Smooth muscle cell (in vitro differentiated cells): ENCODE data around the gene AFMID. TPM values are rescaled to one million over a fixed set of nuclear protein-coding genes. Genes with fewer than 3 reads are reported as not detected.

Source experiments
- DNase-seq: peaks from one replicate; lab custom pipeline; 2025; ENCODE audit not compliant: unreplicated experiment; lab: John Stamatoyannopoulos, UW
- H2AFZ ChIP-seq: fragments of 200-600 bp; sonication (generic); 2 replicates; pipeline ENCODE4 v1.6.0; 2016; ENCODE audit warnings: antibody characterized with exemption, low read depth, mild to moderate bottlenecking
- H3F3A ChIP-seq: fragments of 200-600 bp; sonication (generic); 2 replicates; pipeline ENCODE4 v1.6.0; 2017; ENCODE audit warnings: antibody characterized with exemption, low read depth
- H3K27ac ChIP-seq: fragments of 200-600 bp; sonication (generic); 2 replicates; pipeline ENCODE4 v1.5.1; 2016; ENCODE audit warnings: low read depth, mild to moderate bottlenecking
- H3K27me3 ChIP-seq: fragments of 200-600 bp; sonication (generic); 2 replicates; pipeline ENCODE4 v1.6.1; 2016; ENCODE audit warnings: low read depth, mild to moderate bottlenecking
- H3K36me3 ChIP-seq: fragments of 200-600 bp; sonication (generic); 2 replicates; pipeline ENCODE4 v1.5.1; 2016; ENCODE audit warnings: low read depth
- H3K4me1 ChIP-seq: fragments of 200-600 bp; sonication (generic); 2 replicates; pipeline ENCODE4 v1.5.1; 2016; ENCODE audit warnings: low read depth
- H3K4me2 ChIP-seq: fragments of 200-600 bp; sonication (generic); 2 replicates; pipeline ENCODE4 v1.6.0; 2016; ENCODE audit warnings: mild to moderate bottlenecking
- H3K4me3 ChIP-seq: fragments of 200-600 bp; sonication (generic); 2 replicates; pipeline ENCODE4 v1.5.1; 2016; ENCODE audit warnings: mild to moderate bottlenecking
- H3K79me2 ChIP-seq: fragments of 200-600 bp; sonication (generic); 2 replicates; pipeline ENCODE4 v1.6.0; 2016; ENCODE audit warnings: low read depth, mild to moderate bottlenecking
- H3K9ac ChIP-seq: fragments of 200-600 bp; sonication (generic); 2 replicates; pipeline ENCODE4 v1.6.0; 2016; ENCODE audit warnings: low read depth
- H3K9me3 ChIP-seq: fragments of 200-600 bp; sonication (generic); replicated peaks from 2 replicates; pipeline ENCODE4 v1.5.1; 2016; ENCODE audit warnings: low read depth
- H4K20me1 ChIP-seq: fragments of 200-600 bp; sonication (generic); 2 replicates; pipeline ENCODE4 v1.6.0; 2016; ENCODE audit warnings: low read depth
- WGBS: methylation state at CpG from one replicate; pipeline ENCODE4 v1.1.7; 2016; ENCODE audit warnings: low lambda C conversion rate; 5-methylcytosine and 5-hydroxymethylcytosine counted together
- polyA plus RNA-seq: library from polyadenylated mRNA; unstranded; fragments of >200 nt; fragmentation: Nextera tagmentation; extraction: Ambion mirVana; gene quantifications from 2 replicates; pipeline ENCODE4 v1.2.1, GENCODE V29; 2016
- total RNA-seq: library from RNA; depleted of rRNA; stranded (reverse); fragments of >200 nt; gene quantifications from 2 replicates; pipeline ENCODE4 v1.2.3, GENCODE V29; 2014
- TF ChIP-seq, protein P1 (sequence below): fragments of 200-600 bp; sonication (generic); IDR thresholded peaks from 2 replicates; pipeline ENCODE4 v1.5.1; 2017; ENCODE audit warnings: borderline replicate concordance, mild to moderate bottlenecking, antibody characterized with exemption; ENCODE audit not compliant: insufficient read depth, poor library complexity, severe bottlenecking

AFMID gene
- total and polyA plus RNA-seq, 2 experiments from 2014 or later, result 10.0 to 64.9 TPM

DNA sequence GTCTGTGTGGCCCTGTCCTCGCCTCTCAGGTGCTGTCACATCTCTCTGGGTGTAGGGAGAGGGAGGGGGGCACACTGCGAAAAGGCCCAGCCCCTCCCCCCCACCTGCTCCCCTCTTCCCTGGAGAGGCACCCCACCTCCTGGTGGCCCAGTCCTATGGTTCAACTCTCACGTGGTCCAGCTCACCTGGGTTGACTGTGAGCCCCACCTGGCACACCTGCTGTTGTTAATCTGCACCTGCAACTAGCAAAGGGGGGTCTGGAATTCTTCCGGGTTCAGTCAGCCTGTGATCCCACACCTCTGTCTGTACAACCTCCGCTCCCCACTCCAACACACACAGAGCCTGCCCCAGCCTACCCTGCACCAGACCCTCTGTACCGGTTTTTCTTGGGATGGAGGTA is 20.7 kb upstream of the AFMID start:
- Histone ChIP-seq H3K36me3 (no peaks in the 10 kb centered on the region), H3K9ac (no peak overlapping the region), H3K27me3 (no peaks in the 10 kb centered on the region), H3K79me2 (no peaks in the 10 kb centered on the region), H2AFZ (no peak overlapping the region), H3F3A (no peaks in the 10 kb centered on the region), H4K20me1 (peaks cover 18% of the 10 kb centered on the region), H3K4me2 (no peak overlapping the region), H3K4me3 (no peak overlapping the region), H3K9me3 (no peaks in the 10 kb centered on the region), H3K27ac (no peak overlapping the region), H3K4me1 (no peaks in the 10 kb centered on the region)
- no peak for DNase-seq
- TF ChIP-seq, protein P1, sequence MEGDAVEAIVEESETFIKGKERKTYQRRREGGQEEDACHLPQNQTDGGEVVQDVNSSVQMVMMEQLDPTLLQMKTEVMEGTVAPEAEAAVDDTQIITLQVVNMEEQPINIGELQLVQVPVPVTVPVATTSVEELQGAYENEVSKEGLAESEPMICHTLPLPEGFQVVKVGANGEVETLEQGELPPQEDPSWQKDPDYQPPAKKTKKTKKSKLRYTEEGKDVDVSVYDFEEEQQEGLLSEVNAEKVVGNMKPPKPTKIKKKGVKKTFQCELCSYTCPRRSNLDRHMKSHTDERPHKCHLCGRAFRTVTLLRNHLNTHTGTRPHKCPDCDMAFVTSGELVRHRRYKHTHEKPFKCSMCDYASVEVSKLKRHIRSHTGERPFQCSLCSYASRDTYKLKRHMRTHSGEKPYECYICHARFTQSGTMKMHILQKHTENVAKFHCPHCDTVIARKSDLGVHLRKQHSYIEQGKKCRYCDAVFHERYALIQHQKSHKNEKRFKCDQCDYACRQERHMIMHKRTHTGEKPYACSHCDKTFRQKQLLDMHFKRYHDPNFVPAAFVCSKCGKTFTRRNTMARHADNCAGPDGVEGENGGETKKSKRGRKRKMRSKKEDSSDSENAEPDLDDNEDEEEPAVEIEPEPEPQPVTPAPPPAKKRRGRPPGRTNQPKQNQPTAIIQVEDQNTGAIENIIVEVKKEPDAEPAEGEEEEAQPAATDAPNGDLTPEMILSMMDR, result no peak
- WGBS, result 74% methylated on average over 5 of the region's 6 CpGs

DNA sequence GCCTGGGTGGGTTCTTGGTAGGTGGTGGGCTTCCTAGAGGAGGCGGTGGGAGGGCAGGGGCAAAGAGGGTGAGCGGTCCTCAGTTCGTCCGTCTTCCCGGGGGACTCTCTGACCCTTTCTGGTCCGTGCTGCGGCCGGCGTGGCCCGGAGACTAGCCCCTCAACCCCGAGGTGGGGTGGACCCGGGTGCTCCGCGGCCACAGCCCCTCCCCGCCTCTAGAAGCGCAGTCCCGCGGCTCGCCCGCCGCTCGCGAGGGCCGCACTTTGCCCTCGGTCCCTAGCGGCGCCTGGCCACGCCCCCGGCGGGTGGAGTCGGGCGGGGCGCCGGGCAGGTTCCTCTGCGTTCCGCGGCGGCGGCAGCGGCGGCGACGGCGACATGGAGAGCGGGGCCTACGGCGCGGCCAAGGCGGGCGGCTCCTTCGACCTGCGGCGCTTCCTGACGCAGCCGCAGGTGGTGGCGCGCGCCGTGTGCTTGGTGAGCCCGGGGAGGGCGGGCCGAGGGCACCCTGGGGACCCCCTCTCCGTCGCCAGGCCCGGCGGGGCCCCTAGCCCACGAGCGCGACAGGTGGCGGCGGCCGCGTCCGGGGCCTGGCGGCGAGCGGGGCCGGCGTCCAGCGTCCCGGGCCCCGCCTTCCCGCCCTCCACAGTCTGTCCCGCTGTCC is 18.8 kb upstream of the AFMID start, which contains the start of gene SYNGR2:
Gene SYNGR2 (plus strand): TSS at position 340 of the 661 bp plus-strand sequence. CDS start 36 bp downstream, at position 376.
- H3K36me3 ChIP-seq, result no peaks in the 10 kb centered on the region
- WGBS, result under 1% methylated on average over 57 of the region's 84 CpGs
- H3K4me3 ChIP-seq, result peak within 1 kb of the TSS; percentile 69
- no peak for DNase-seq
- H3K9me3 ChIP-seq, result no peaks in the 10 kb centered on the region
- H3F3A ChIP-seq, result no peaks in the 10 kb centered on the region
- TF ChIP-seq, protein P1, result no peak
- H3K4me2 ChIP-seq, result peak within 1 kb of the TSS; percentile 92
- H4K20me1 ChIP-seq, result peaks cover 18% of the 10 kb centered on the region
- H3K79me2 ChIP-seq, result no peaks in the 10 kb centered on the region
- peak within 1 kb of the TSS; percentile 79 for H2AFZ ChIP-seq
- no peaks in the 10 kb centered on the region for H3K27me3 ChIP-seq
- H3K4me1 ChIP-seq, result no peaks in the 10 kb centered on the region
- H3K27ac ChIP-seq, result no peak within 1 kb of the TSS
- H3K9ac ChIP-seq, result peak within 1 kb of the TSS; percentile 39

GRCh38 chr17:78168903-78169793 is 18.0 kb upstream of the AFMID start:
- Histone ChIP-seq H3F3A (peaks cover 2% of the 10 kb centered on the region), H3K4me2 (peak overlapping the region; percentile 92), H4K20me1 (peaks cover 18% of the 10 kb centered on the region), H3K9ac (no peak overlapping the region), H3K36me3 (no peaks in the 10 kb centered on the region), H3K27me3 (no peaks in the 10 kb centered on the region), H3K4me3 (peak overlapping the region; percentile 69), H3K79me2 (no peaks in the 10 kb centered on the region), H3K27ac (no peak overlapping the region), H3K9me3 (no peaks in the 10 kb centered on the region), H3K4me1 (no peaks in the 10 kb centered on the region), H2AFZ (peak overlapping the region; percentile 79)
- 13% methylated on average over 21 of the region's 38 CpGs for WGBS
- peak; percentile 10 for DNase-seq
- TF ChIP-seq, protein P1, result no peak
